ENCODE measurements around the gene XBP1.
A peak's percentile ranks its signal among the peaks of the same experiment; 100 is the strongest.
"Not testable (repeated sequence)": the region's sequence is repeated elsewhere in the genome, so short reads cannot be mapped to it uniquely, and the experiment has no call there.

Gene XBP1

GRCh38 chr22:28805426-28805825 lies 5.1 kb upstream of the XBP1 start:
- H3K4me1 ChIP-seq (ENCODE audit: control insufficient read depth, insufficient read depth, low read length): not testable (repeated sequence)

DNA sequence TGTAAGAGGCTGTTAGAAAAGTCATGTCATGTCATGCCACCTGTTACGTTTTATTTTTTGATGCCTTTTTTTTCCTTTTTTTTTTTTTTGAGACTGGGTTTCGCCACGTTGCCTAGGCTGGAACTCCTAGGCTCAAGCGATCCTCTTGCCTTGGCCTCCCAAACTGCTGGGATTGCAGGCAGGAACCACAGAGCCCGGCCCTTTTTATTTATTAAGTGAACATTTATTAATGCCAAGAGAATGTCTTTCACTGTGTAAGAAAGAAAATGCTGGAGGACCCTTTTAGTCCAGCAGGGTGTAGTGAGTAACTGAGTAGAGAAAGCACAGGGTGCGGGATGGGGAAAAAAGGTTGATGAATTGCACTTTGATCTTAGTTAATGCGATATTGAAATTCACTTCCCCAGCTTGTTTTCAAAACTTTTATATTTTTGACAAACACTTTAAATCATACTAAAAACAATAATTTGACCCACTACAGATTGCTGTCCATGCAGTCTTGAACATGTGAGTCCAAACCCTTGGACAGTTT lies 2.3 kb upstream of the XBP1 start:
- H3K27ac ChIP-seq (ENCODE audit: insufficient read depth, low read depth, low read length, poor library complexity, severe bottlenecking): no peak overlapping the region
- H3K36me3 ChIP-seq (ENCODE audit: control insufficient read depth, insufficient read depth, low read length): peaks cover under 1% of the 10 kb centered on the region
- H3K9me3 ChIP-seq (ENCODE audit: control insufficient read depth, low read length): no peaks in the 10 kb centered on the region
- no peaks in the 10 kb centered on the region for H3K27me3 ChIP-seq (ENCODE audit: control insufficient read depth, insufficient read depth, low read length, poor library complexity, severe bottlenecking)
- no peaks in the 10 kb centered on the region for H3K4me1 ChIP-seq (ENCODE audit: control insufficient read depth, insufficient read depth, low read length)
- H3K4me3 ChIP-seq (ENCODE audit: insufficient read depth, low read depth, low read length): no peak overlapping the region
- 94 to 96% methylated on average over 7 of the region's 7 CpGs for WGBS, 2 experiments

More at GRCh38 chr22:28805426-28805825, 5.1 kb upstream of the XBP1 start:
- 92 to 96% methylated on average over 5 of the region's 5 CpGs for WGBS, 2 experiments
- H3K36me3 ChIP-seq (ENCODE audit: control insufficient read depth, insufficient read depth, low read length); H3K27me3 ChIP-seq (ENCODE audit: control insufficient read depth, insufficient read depth, low read length, poor library complexity, severe bottlenecking); H3K4me3 ChIP-seq (ENCODE audit: insufficient read depth, low read depth, low read length); H3K9me3 ChIP-seq (ENCODE audit: control insufficient read depth, low read length); H3K27ac ChIP-seq (ENCODE audit: insufficient read depth, low read depth, low read length, poor library complexity, severe bottlenecking): not testable (repeated sequence)

GRCh38 chr22:28801845-28802594 lies 1.7 kb upstream of the XBP1 start:
- Histone ChIP-seq H3K4me3 (ENCODE audit: insufficient read depth, low read depth, low read length) (no peak overlapping the region), H3K27ac (ENCODE audit: insufficient read depth, low read depth, low read length, poor library complexity, severe bottlenecking) (no peak overlapping the region)
- 84 to 85% methylated on average over 14 of the region's 14 CpGs for WGBS, 2 experiments

GRCh38 chr22:28799606-28800307 lies 612 bp downstream of the XBP1 start:
- H3K27ac ChIP-seq (ENCODE audit: insufficient read depth, low read depth, low read length, poor library complexity, severe bottlenecking): peak overlapping the region; percentile 96
- no peaks in the 10 kb centered on the region for H3K4me1 ChIP-seq (ENCODE audit: control insufficient read depth, insufficient read depth, low read length)
- peaks cover 21% of the 10 kb centered on the region for H3K36me3 ChIP-seq (ENCODE audit: control insufficient read depth, insufficient read depth, low read length)
- 0% methylated on average over 31 of the region's 31 CpGs for WGBS, 2 experiments
- peak overlapping the region; percentile 96 for H3K4me3 ChIP-seq (ENCODE audit: insufficient read depth, low read depth, low read length)
- H3K27me3 ChIP-seq (ENCODE audit: control insufficient read depth, insufficient read depth, low read length, poor library complexity, severe bottlenecking): no peaks in the 10 kb centered on the region
- H3K9me3 ChIP-seq (ENCODE audit: control insufficient read depth, low read length): no peaks in the 10 kb centered on the region

More at GRCh38 chr22:28801845-28802594, 1.7 kb upstream of the XBP1 start:
- Histone ChIP-seq H3K36me3 (ENCODE audit: control insufficient read depth, insufficient read depth, low read length) (peaks cover 7% of the 10 kb centered on the region), H3K27me3 (ENCODE audit: control insufficient read depth, insufficient read depth, low read length, poor library complexity, severe bottlenecking) (no peaks in the 10 kb centered on the region), H3K4me1 (ENCODE audit: control insufficient read depth, insufficient read depth, low read length) (no peaks in the 10 kb centered on the region), H3K9me3 (ENCODE audit: control insufficient read depth, low read length) (no peaks in the 10 kb centered on the region)

DNA sequence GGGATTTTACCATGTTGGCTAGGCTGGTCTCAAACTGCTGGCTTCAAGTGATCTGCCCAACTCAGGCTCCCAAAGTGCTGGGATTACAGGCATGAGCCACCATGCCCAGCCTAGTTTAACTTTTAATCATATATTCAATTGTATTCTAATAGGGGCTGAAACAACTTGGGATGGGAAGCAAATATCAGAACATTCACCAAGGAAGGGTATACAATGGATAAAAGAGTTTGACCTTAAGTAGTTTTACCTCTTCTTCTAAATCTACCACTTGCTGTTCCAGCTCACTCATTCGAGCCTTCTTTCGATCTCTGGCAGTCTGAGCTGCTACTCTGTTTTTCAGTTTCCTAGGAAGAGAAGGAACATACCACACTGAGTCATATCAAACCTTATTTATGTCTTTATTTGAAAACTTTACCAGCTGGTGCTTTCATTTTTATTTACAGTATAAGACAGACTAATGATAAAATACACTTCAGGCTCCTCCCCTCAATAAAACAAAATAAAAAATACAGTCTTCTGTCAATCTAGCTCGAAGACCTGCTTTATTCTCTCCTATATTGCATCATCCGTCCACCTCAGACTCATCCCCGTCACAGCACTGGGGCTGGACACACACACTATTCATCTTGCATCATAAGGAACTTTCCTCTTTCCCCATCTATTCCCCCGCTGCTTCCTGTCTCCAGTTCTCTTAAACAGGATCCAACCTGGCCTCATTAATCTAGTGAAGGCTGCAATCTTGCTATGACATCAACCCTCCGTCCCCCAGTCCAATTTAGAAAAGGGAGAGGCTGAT lies 1.4 kb downstream of the XBP1 start:
- Histone ChIP-seq H3K27me3 (ENCODE audit: control insufficient read depth, insufficient read depth, low read length, poor library complexity, severe bottlenecking) (no peaks in the 10 kb centered on the region), H3K36me3 (ENCODE audit: control insufficient read depth, insufficient read depth, low read length) (peaks cover 21% of the 10 kb centered on the region), H3K9me3 (ENCODE audit: control insufficient read depth, low read length) (no peaks in the 10 kb centered on the region), H3K27ac (ENCODE audit: insufficient read depth, low read depth, low read length, poor library complexity, severe bottlenecking) (peak overlapping the region; percentile 96), H3K4me3 (ENCODE audit: insufficient read depth, low read depth, low read length) (peak overlapping the region; percentile 96), H3K4me1 (ENCODE audit: control insufficient read depth, insufficient read depth, low read length) (no peaks in the 10 kb centered on the region)
- 29 to 34% methylated on average over 7 of the region's 7 CpGs for WGBS, 2 experiments

DNA sequence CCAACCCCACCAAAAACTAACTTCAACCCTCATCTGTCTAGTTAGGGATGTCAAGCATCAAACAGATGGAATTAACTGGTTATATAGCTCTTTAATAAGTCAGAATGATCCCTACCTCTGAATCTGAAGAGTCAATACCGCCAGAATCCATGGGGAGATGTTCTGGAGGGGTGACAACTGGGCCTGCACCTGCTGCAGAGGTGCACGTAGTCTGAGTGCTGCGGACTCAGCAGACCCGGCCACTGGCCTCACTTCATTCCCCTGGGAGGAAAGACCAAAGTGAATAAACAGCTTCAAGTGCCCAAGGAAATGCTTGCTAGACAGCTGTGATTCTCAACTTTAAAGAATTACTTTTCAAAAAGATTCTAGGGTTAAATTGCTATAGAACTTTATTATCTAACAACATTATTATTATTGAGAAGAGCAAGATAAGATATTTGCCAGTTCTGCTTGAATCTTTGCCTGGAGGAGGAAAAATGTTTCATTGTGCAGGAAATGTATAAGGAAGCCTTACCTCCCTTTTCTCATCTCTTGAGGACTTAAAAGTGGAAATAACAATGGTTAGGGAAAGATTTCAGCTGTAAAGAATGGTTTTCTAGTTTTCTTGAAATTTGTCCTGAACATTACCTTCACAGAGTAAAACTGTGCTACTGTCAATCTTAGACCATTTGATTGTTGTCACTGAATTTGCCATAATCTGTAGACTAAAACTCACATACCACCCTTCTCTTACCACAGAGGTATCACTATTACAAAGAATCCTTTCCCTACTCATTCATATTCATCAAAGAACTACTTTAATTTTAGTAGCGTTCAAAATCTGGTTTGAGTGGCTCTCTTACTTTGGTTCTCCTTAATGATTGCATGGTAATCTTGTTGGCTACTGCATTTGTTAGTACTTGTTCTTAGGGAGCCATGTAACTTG lies 4.2 kb downstream of the XBP1 start:
- peaks cover 21% of the 10 kb centered on the region for H3K36me3 ChIP-seq (ENCODE audit: control insufficient read depth, insufficient read depth, low read length)
- no peak overlapping the region for H3K27ac ChIP-seq (ENCODE audit: insufficient read depth, low read depth, low read length, poor library complexity, severe bottlenecking)
- 95 to 98% methylated on average over 5 of the region's 5 CpGs for WGBS, 2 experiments
- H3K9me3 ChIP-seq (ENCODE audit: control insufficient read depth, low read length): no peaks in the 10 kb centered on the region
- H3K4me1 ChIP-seq (ENCODE audit: control insufficient read depth, insufficient read depth, low read length): no peaks in the 10 kb centered on the region
- no peaks in the 10 kb centered on the region for H3K27me3 ChIP-seq (ENCODE audit: control insufficient read depth, insufficient read depth, low read length, poor library complexity, severe bottlenecking)
- no peak overlapping the region for H3K4me3 ChIP-seq (ENCODE audit: insufficient read depth, low read depth, low read length)

DNA sequence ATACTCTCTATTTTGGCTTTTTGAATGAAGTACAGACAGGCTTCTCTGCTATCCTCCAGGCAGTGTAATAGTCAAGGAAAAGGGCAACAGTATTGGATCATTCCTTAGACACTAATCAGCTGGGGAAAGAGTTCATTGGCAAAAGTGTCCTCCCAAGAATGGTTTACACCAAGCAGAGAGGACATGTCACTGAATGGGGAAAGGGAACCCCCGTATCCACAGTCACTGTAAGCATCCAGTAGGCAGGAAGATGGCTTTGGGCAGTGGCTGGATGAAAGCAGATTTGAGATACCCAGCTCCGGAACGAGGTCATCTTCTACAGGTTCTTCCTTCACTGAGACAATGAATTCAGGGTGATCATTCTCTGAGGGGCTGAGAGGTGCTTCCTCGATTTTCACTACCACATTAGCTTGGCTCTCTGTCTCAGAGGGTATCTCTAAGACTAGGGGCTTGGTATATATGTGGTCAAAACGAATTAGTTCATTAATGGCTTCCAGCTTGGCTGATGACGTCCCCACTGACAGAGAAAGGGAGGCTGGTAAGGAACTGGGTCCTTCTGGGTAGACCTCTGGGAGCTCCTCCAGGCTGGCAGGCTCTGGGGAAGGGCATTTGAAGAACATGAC lies 5.2 kb downstream of the XBP1 start:
- Histone ChIP-seq H3K4me3 (ENCODE audit: insufficient read depth, low read depth, low read length) (no peak overlapping the region), H3K4me1 (ENCODE audit: control insufficient read depth, insufficient read depth, low read length) (no peaks in the 10 kb centered on the region), H3K27me3 (ENCODE audit: control insufficient read depth, insufficient read depth, low read length, poor library complexity, severe bottlenecking) (no peaks in the 10 kb centered on the region), H3K9me3 (ENCODE audit: control insufficient read depth, low read length) (no peaks in the 10 kb centered on the region), H3K36me3 (ENCODE audit: control insufficient read depth, insufficient read depth, low read length) (peaks cover 21% of the 10 kb centered on the region), H3K27ac (ENCODE audit: insufficient read depth, low read depth, low read length, poor library complexity, severe bottlenecking) (no peak overlapping the region)
- whole genome bisulfite sequencing, 2 experiments: 97% methylated on average over 6 of the region's 6 CpGs

DNA sequence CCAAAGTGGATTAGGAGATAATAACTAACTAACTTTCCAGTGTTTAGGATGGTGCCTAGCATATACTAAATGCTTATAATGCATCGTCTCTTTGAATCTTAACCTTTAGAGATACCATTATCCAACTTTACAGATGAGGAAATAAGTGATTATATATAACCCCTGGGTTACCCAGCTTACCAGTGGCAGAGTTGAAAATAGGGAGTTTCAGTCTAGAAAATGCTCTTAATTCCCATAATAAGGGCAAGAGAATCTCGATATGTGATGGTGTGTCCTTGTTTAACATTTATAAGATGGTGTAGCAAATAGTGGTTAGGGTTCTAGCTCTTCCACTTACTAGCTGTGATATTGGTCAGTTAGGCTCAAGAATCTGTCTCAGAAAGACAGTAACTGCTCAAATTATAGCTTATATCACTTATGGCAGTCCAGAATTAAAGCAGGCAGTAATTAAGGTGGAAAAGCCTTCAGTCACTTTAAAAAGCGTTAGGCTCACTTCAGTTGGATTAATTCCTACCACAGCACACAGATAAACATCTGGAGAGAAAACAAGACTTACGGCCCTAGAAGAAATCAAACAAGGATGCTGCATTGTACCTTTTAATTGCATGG lies 6.3 kb downstream of the XBP1 start:
- Histone ChIP-seq H3K36me3 (ENCODE audit: control insufficient read depth, insufficient read depth, low read length) (peaks cover 21% of the 10 kb centered on the region), H3K27ac (ENCODE audit: insufficient read depth, low read depth, low read length, poor library complexity, severe bottlenecking) (no peak overlapping the region), H3K4me3 (ENCODE audit: insufficient read depth, low read depth, low read length) (no peak overlapping the region), H3K4me1 (ENCODE audit: control insufficient read depth, insufficient read depth, low read length) (no peaks in the 10 kb centered on the region), H3K27me3 (ENCODE audit: control insufficient read depth, insufficient read depth, low read length, poor library complexity, severe bottlenecking) (no peaks in the 10 kb centered on the region), H3K9me3 (ENCODE audit: control insufficient read depth, low read length) (no peaks in the 10 kb centered on the region)
- 92 to 97% methylated on average over 2 to 4 of the region's 4 CpGs for WGBS, 2 experiments

All from ectodermal cell (in vitro differentiated cells).